ENCODE results near the gene PGAM2. TPM values are rescaled to one million over a fixed set of nuclear protein-coding genes. Genes with fewer than 3 reads are reported as not detected.

PGAM2 gene
- total and polyA plus RNA-seq, 2 experiments from 2014 or later: 0.73 TPM; not detected in 1

DNA sequence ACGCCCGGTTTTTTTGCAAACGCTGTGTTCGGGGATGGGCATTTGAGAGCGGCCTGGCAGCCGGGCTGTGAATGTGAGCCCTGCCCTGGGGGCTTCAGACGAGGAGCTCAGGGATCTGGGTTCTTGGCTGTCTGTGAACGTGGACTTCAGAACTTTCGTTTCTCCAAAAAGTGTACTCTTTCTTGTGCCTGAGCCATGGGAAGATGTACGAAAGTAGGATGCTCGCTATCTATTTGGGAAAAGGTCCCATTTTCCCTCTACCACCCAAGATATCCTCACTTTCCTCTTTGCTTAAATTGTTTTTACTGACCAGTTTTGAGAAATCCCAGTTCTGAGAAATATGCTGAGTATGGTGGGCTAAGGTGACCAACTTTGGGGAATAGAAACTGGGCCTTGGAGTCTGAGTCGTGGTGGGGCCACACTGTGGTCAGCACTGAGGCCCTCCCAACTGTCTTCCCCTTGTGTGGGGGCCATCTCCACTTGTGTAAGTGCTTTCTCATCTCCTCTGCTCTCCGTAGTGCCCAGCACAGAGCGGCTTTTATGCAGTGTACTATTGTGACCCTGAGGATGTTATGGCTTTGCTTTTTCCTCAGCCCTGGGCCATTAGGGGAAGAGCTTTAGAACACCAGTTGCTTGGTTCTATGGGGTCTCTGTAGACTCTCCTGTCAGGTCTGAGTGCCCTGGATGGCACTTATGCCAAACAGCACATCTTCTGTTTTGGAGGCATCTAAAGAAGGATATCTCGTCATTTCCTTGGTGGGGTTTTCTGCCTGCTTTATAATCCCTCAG, 19.9 kb downstream of the PGAM2 start:
- Histone ChIP-seq H3K4me3 (peak overlapping the region; percentile 61), H3K9me2 (replicated peaks; ENCODE audit: insufficient read depth) (no peaks in the 10 kb centered on the region), H4K20me1 (ENCODE audit: insufficient read depth, poor library complexity, severe bottlenecking) (peaks cover 16% of the 10 kb centered on the region), H3K36me3 (replicated peaks; ENCODE audit: insufficient read depth, low read depth) (no peaks in the 10 kb centered on the region), H3K79me2 (peaks cover 51% of the 10 kb centered on the region), H3K9me3 (ENCODE audit: low read depth) (no peaks in the 10 kb centered on the region), H3K4me1 (ENCODE audit: insufficient read depth) (peaks cover 6% of the 10 kb centered on the region), H3K27me3 (no peaks in the 10 kb centered on the region), H2AFZ (peak overlapping the region; percentile 98), H3K27ac (peak overlapping the region; percentile 86), H3K4me2 (peak overlapping the region; percentile 93)
- TF ChIP-seq, protein P1, sequence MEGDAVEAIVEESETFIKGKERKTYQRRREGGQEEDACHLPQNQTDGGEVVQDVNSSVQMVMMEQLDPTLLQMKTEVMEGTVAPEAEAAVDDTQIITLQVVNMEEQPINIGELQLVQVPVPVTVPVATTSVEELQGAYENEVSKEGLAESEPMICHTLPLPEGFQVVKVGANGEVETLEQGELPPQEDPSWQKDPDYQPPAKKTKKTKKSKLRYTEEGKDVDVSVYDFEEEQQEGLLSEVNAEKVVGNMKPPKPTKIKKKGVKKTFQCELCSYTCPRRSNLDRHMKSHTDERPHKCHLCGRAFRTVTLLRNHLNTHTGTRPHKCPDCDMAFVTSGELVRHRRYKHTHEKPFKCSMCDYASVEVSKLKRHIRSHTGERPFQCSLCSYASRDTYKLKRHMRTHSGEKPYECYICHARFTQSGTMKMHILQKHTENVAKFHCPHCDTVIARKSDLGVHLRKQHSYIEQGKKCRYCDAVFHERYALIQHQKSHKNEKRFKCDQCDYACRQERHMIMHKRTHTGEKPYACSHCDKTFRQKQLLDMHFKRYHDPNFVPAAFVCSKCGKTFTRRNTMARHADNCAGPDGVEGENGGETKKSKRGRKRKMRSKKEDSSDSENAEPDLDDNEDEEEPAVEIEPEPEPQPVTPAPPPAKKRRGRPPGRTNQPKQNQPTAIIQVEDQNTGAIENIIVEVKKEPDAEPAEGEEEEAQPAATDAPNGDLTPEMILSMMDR (IDR thresholded peaks at IDR 0.05; ENCODE audit: poor library complexity): no peak
- TF ChIP-seq EZH2phosphoT487 (IDR thresholded peaks at IDR 0.05; ENCODE audit: low read depth, severe bottlenecking, unreplicated experiment) (no peak), EZH2 (IDR thresholded peaks at IDR 0.05; ENCODE audit: borderline replicate concordance) (no peak)
- WGBS (ENCODE audit: low lambda C conversion rate, missing lambda C conversion rate): 28% methylated on average over 15 of the region's 15 CpGs
- DNase-seq (ENCODE audit: low spot score): no peak

DNA sequence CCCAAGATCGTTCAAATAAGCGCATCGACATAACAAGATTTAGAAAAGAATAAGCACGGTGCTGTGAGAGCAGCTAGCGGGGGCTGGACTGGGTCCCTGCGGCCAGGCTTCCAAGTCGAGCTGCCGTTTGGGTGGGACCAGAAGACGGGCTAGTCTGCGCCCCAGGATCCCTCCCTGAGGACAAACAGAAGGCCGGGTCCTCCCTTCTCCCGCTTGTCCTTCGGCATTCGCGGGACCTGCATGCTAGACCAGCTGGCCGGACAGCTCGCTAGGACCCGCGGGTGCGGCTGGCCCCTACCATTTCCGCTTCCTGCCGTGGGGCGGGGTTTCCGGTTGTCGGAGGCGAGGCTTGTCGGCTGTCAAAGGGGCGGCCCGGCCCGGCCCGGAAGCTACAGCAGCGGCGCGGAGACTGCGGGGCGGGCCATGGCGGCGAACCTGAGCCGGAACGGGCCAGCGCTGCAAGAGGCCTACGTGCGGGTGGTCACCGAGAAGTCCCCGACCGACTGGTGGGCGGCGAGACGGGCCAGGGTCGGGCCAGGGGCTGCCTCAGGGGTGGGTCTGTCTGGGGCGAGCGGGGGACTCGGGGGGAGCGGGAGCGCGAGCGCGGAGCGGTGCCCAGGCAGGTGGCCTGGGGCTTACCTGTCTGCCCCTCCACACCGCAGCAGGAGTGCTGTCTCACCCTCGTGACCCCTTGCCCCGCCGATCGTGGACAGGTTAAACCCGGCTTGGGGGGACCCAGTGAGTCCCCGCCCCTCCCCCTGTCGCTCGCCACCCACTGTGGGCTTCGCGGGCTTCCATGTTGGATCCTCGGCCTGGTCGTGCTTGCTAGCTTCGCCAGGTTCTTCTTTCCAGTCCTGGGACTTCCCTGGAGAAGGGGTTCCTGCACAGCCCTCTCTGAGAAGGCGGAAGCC, 20.8 kb downstream of the PGAM2 start, which contains the start of gene DBNL:
Gene DBNL (plus strand): TSS at position 388 of the 911 bp plus-strand sequence. CDS start 36 bp downstream, at position 424.
- Histone ChIP-seq H3K9me3 (ENCODE audit: low read depth) (no peaks in the 10 kb centered on the region), H3K27me3 (no peaks in the 10 kb centered on the region), H4K20me1 (ENCODE audit: insufficient read depth, poor library complexity, severe bottlenecking) (peaks cover 12% of the 10 kb centered on the region), H3K9me2 (replicated peaks; ENCODE audit: insufficient read depth) (no peaks in the 10 kb centered on the region), H3K4me1 (ENCODE audit: insufficient read depth) (peaks cover 6% of the 10 kb centered on the region), H2AFZ (peak within 1 kb of the TSS; percentile 98), H3K4me2 (peak within 1 kb of the TSS; percentile 93), H3K27ac (peak within 1 kb of the TSS; percentile 86), H3K79me2 (peaks cover 47% of the 10 kb centered on the region), H3K36me3 (replicated peaks; ENCODE audit: insufficient read depth, low read depth) (no peaks in the 10 kb centered on the region), H3K4me3 (peak within 1 kb of the TSS; percentile 61)
- TF ChIP-seq, protein P1 (IDR thresholded peaks at IDR 0.05; ENCODE audit: poor library complexity): no peak
- TF ChIP-seq EZH2phosphoT487 (IDR thresholded peaks at IDR 0.05; ENCODE audit: low read depth, severe bottlenecking, unreplicated experiment) (no peak), EZH2 (IDR thresholded peaks at IDR 0.05; ENCODE audit: borderline replicate concordance) (no peak)
- WGBS (ENCODE audit: low lambda C conversion rate, missing lambda C conversion rate): 1% methylated on average over 60 of the region's 74 CpGs
- DNase-seq (ENCODE audit: low spot score): peak; percentile 96

DNA sequence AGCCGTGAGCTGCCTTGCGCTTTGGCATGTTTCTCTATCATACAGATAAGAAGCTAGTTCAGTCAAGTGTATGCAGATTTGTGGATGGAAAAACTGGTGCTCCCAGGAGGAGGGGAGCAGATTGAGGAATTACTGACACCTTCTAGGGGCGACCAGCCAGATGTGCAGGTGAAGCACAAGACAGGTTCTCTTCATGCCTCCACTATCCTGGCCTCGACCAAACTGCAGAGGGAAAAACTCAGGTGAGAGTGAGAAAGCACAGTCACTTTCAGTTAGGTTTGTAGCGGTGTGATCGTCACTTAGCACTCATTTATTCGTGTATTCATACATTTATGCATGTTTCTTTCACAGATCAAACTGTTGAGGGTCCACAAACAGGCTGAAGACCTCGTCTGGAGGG, 21.5 kb downstream of the PGAM2 start:
- WGBS (ENCODE audit: low lambda C conversion rate, missing lambda C conversion rate): 22% methylated on average over 8 of the region's 8 CpGs
- Histone ChIP-seq H2AFZ (peak overlapping the region; percentile 98), H4K20me1 (ENCODE audit: insufficient read depth, poor library complexity, severe bottlenecking) (peaks cover 10% of the 10 kb centered on the region), H3K4me3 (peak overlapping the region; percentile 61), H3K79me2 (peaks cover 41% of the 10 kb centered on the region), H3K4me1 (ENCODE audit: insufficient read depth) (peaks cover 6% of the 10 kb centered on the region), H3K27me3 (no peaks in the 10 kb centered on the region), H3K4me2 (peak overlapping the region; percentile 93), H3K27ac (peak overlapping the region; percentile 86), H3K9me3 (ENCODE audit: low read depth) (no peaks in the 10 kb centered on the region), H3K36me3 (replicated peaks; ENCODE audit: insufficient read depth, low read depth) (no peaks in the 10 kb centered on the region), H3K9me2 (replicated peaks; ENCODE audit: insufficient read depth) (no peaks in the 10 kb centered on the region)
- DNase-seq (ENCODE audit: low spot score): no peak
- no peak for TF ChIP-seq EZH2phosphoT487 (IDR thresholded peaks at IDR 0.05; ENCODE audit: low read depth, severe bottlenecking, unreplicated experiment)
- TF ChIP-seq EZH2 (IDR thresholded peaks at IDR 0.05; ENCODE audit: borderline replicate concordance): no peak
- TF ChIP-seq, protein P1 (IDR thresholded peaks at IDR 0.05; ENCODE audit: poor library complexity): no peak

Measured in hepatocyte (in vitro differentiated cells).